ENCODE data around the gene EIPR1. TPM values are rescaled to one million over a fixed set of nuclear protein-coding genes. Genes with fewer than 3 reads are reported as not detected.

Gene EIPR1
- total and polyA plus RNA-seq, 10 of the 15 experiments (the other 5 are each of a cell fraction or from before 2014, with no cell fraction given): 23.6 to 61.2 (median 42.2) TPM

DNA sequence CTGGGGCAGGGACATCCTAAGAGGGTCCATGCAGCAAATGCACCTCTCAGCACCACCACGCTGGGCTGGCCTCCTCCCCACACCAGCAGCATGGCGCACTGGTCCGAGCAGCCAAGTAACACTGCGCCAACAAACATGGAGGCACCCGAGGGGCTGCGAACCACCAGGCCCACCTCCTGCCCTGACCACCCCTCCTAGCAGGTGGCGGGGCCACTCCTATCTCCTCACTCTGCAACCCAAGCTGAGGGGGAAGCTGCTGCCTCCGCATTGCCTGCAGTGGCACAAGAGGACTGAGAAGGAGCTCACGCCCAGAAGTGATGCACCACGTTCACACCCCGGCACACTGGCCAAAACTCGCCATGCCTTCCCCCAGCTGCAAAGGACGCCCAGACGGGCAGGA lies 94.4 kb downstream of the EIPR1 start (continued):
- TF ChIP-seq, protein P1, sequence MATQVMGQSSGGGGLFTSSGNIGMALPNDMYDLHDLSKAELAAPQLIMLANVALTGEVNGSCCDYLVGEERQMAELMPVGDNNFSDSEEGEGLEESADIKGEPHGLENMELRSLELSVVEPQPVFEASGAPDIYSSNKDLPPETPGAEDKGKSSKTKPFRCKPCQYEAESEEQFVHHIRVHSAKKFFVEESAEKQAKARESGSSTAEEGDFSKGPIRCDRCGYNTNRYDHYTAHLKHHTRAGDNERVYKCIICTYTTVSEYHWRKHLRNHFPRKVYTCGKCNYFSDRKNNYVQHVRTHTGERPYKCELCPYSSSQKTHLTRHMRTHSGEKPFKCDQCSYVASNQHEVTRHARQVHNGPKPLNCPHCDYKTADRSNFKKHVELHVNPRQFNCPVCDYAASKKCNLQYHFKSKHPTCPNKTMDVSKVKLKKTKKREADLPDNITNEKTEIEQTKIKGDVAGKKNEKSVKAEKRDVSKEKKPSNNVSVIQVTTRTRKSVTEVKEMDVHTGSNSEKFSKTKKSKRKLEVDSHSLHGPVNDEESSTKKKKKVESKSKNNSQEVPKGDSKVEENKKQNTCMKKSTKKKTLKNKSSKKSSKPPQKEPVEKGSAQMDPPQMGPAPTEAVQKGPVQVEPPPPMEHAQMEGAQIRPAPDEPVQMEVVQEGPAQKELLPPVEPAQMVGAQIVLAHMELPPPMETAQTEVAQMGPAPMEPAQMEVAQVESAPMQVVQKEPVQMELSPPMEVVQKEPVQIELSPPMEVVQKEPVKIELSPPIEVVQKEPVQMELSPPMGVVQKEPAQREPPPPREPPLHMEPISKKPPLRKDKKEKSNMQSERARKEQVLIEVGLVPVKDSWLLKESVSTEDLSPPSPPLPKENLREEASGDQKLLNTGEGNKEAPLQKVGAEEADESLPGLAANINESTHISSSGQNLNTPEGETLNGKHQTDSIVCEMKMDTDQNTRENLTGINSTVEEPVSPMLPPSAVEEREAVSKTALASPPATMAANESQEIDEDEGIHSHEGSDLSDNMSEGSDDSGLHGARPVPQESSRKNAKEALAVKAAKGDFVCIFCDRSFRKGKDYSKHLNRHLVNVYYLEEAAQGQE (IDR thresholded peaks at IDR 0.05; ENCODE audit: low read depth, low read length): no peak
- TF ChIP-seq ESRRA (IDR thresholded peaks at IDR 0.05; ENCODE audit: low read length) (no peak), IRF4 (IDR thresholded peaks at IDR 0.05; ENCODE audit: low read depth, low read length) (no peak), RCOR1 (conservative IDR thresholded peaks at IDR 0.05; ENCODE audit: low read depth, low read length) (no peak), DPF2 (IDR thresholded peaks at IDR 0.05) (no peak), LARP7 (IDR thresholded peaks at IDR 0.05) (no peak), TARDBP (IDR thresholded peaks at IDR 0.05; ENCODE audit: borderline replicate concordance) (no peak), POLR2AphosphoS2 (IDR thresholded peaks at IDR 0.05; ENCODE audit: low read depth, low read length) (no peak), NRF1 (conservative IDR thresholded peaks at IDR 0.05; ENCODE audit: low read depth, low read length) (no peak)
- TF ChIP-seq, protein P2, sequence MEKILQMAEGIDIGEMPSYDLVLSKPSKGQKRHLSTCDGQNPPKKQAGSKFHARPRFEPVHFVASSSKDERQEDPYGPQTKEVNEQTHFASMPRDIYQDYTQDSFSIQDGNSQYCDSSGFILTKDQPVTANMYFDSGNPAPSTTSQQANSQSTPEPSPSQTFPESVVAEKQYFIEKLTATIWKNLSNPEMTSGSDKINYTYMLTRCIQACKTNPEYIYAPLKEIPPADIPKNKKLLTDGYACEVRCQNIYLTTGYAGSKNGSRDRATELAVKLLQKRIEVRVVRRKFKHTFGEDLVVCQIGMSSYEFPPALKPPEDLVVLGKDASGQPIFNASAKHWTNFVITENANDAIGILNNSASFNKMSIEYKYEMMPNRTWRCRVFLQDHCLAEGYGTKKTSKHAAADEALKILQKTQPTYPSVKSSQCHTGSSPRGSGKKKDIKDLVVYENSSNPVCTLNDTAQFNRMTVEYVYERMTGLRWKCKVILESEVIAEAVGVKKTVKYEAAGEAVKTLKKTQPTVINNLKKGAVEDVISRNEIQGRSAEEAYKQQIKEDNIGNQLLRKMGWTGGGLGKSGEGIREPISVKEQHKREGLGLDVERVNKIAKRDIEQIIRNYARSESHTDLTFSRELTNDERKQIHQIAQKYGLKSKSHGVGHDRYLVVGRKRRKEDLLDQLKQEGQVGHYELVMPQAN (conservative IDR thresholded peaks at IDR 0.05): no peak
- TF ChIP-seq, protein P3, sequence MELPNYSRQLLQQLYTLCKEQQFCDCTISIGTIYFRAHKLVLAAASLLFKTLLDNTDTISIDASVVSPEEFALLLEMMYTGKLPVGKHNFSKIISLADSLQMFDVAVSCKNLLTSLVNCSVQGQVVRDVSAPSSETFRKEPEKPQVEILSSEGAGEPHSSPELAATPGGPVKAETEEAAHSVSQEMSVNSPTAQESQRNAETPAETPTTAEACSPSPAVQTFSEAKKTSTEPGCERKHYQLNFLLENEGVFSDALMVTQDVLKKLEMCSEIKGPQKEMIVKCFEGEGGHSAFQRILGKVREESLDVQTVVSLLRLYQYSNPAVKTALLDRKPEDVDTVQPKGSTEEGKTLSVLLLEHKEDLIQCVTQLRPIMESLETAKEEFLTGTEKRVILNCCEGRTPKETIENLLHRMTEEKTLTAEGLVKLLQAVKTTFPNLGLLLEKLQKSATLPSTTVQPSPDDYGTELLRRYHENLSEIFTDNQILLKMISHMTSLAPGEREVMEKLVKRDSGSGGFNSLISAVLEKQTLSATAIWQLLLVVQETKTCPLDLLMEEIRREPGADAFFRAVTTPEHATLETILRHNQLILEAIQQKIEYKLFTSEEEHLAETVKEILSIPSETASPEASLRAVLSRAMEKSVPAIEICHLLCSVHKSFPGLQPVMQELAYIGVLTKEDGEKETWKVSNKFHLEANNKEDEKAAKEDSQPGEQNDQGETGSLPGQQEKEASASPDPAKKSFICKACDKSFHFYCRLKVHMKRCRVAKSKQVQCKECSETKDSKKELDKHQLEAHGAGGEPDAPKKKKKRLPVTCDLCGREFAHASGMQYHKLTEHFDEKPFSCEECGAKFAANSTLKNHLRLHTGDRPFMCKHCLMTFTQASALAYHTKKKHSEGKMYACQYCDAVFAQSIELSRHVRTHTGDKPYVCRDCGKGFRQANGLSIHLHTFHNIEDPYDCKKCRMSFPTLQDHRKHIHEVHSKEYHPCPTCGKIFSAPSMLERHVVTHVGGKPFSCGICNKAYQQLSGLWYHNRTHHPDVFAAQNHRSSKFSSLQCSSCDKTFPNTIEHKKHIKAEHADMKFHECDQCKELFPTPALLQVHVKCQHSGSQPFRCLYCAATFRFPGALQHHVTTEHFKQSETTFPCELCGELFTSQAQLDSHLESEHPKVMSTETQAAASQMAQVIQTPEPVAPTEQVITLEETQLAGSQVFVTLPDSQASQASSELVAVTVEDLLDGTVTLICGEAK (IDR thresholded peaks at IDR 0.05; ENCODE audit: borderline replicate concordance): no peak
